IMR-90 (cell line): ENCODE measurements around the gene NHLRC3.
"Not testable (repeated sequence)": the region's sequence is repeated elsewhere in the genome, so short reads cannot be mapped to it uniquely, and the experiment has no call there.

ENCODE experiments used
- BHLHE40 ChIP-seq: fragments of 150-350 bp; IDR thresholded peaks from 2 replicates; pipeline ENCODE4 v1.6.1; 2016; ENCODE audit warnings: mild to moderate bottlenecking, low read depth, low read length
- CEBPB ChIP-seq: IDR thresholded peaks from 2 replicates; pipeline ENCODE4 v1.6.1; 2012; ENCODE audit warnings: low read depth, low read length, improper control_type of control experiment
- FOS ChIP-seq: fragments of 150-350 bp; IDR thresholded peaks from 2 replicates; pipeline ENCODE4 v1.6.1; 2016; ENCODE audit warnings: low read depth, low read length
- MAZ ChIP-seq: IDR thresholded peaks from 2 replicates; pipeline ENCODE4 v1.6.1; 2012; ENCODE audit warnings: low read depth, mild to moderate bottlenecking, low read length, improper control_type of control experiment, moderate library complexity, borderline replicate concordance
- NFE2L2 ChIP-seq: fragments of 150-350 bp; IDR thresholded peaks from 2 replicates; pipeline ENCODE4 v1.6.1; 2016; ENCODE audit warnings: low read depth, mild to moderate bottlenecking, low read length
- POLR2A ChIP-seq: IDR thresholded peaks from 2 replicates; pipeline ENCODE4 v1.6.1; 2012; ENCODE audit warnings: mild to moderate bottlenecking, low read depth, low read length
- RAD21 ChIP-seq: IDR thresholded peaks from 2 replicates; pipeline ENCODE4 v1.6.1; 2012; ENCODE audit warnings: low read length, improper control_type of control experiment
- RFX5 ChIP-seq: IDR thresholded peaks from 2 replicates; pipeline ENCODE4 v1.8.0; 2012; ENCODE audit warnings: low read depth, mild to moderate bottlenecking, low read length, moderate library complexity
- SMC3 ChIP-seq: fragments of 150-350 bp; IDR thresholded peaks from 2 replicates; pipeline ENCODE4 v1.6.1; 2016; ENCODE audit warnings: low read depth, mild to moderate bottlenecking, antibody characterized with exemption, low read length, moderate library complexity
- TF ChIP-seq, protein P1 (sequence below): conservative IDR thresholded peaks from 2 replicates; pipeline ENCODE4 v1.5.1; 2012; ENCODE audit warnings: mild to moderate bottlenecking, low read depth, low read length, improper control_type of control experiment
- TF ChIP-seq, protein P2 (sequence below): fragments of 150-350 bp; IDR thresholded peaks from 2 replicates; pipeline ENCODE4 v1.6.1; 2016; ENCODE audit warnings: low read depth, mild to moderate bottlenecking, low read length, moderate library complexity, borderline replicate concordance
- TF ChIP-seq, protein P3 (sequence below): fragments of 150-350 bp; IDR thresholded peaks from 2 replicates; pipeline ENCODE4 v1.6.1; 2017; ENCODE audit warnings: mild to moderate bottlenecking, antibody characterized with exemption, low read length, low read depth

- TF ChIP-seq, protein P1, sequence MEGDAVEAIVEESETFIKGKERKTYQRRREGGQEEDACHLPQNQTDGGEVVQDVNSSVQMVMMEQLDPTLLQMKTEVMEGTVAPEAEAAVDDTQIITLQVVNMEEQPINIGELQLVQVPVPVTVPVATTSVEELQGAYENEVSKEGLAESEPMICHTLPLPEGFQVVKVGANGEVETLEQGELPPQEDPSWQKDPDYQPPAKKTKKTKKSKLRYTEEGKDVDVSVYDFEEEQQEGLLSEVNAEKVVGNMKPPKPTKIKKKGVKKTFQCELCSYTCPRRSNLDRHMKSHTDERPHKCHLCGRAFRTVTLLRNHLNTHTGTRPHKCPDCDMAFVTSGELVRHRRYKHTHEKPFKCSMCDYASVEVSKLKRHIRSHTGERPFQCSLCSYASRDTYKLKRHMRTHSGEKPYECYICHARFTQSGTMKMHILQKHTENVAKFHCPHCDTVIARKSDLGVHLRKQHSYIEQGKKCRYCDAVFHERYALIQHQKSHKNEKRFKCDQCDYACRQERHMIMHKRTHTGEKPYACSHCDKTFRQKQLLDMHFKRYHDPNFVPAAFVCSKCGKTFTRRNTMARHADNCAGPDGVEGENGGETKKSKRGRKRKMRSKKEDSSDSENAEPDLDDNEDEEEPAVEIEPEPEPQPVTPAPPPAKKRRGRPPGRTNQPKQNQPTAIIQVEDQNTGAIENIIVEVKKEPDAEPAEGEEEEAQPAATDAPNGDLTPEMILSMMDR, result not testable (repeated sequence)
- TF ChIP-seq RAD21, BHLHE40, FOS, POLR2A, MAZ, NFE2L2, RFX5, CEBPB, SMC3: not testable (repeated sequence)
- TF ChIP-seq, protein P2, sequence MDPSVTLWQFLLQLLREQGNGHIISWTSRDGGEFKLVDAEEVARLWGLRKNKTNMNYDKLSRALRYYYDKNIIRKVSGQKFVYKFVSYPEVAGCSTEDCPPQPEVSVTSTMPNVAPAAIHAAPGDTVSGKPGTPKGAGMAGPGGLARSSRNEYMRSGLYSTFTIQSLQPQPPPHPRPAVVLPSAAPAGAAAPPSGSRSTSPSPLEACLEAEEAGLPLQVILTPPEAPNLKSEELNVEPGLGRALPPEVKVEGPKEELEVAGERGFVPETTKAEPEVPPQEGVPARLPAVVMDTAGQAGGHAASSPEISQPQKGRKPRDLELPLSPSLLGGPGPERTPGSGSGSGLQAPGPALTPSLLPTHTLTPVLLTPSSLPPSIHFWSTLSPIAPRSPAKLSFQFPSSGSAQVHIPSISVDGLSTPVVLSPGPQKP, result not testable (repeated sequence)
- TF ChIP-seq, protein P3, sequence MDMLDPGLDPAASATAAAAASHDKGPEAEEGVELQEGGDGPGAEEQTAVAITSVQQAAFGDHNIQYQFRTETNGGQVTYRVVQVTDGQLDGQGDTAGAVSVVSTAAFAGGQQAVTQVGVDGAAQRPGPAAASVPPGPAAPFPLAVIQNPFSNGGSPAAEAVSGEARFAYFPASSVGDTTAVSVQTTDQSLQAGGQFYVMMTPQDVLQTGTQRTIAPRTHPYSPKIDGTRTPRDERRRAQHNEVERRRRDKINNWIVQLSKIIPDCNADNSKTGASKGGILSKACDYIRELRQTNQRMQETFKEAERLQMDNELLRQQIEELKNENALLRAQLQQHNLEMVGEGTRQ, result not testable (repeated sequence)
Measured at GRCh38 chr13:39006371-39007111, 31.7 kb upstream of the NHLRC3 start.
